Measurements from ENCODE around the gene PTGES. TPM values are rescaled to one million over a fixed set of nuclear protein-coding genes. Genes with fewer than 3 reads are reported as not detected.

Gene PTGES
- total and polyA plus RNA-seq, 9 of the 15 experiments (the other 6 are each of a cell fraction or from before 2014, with no cell fraction given) = 0.13 TPM; not detected in 8

DNA sequence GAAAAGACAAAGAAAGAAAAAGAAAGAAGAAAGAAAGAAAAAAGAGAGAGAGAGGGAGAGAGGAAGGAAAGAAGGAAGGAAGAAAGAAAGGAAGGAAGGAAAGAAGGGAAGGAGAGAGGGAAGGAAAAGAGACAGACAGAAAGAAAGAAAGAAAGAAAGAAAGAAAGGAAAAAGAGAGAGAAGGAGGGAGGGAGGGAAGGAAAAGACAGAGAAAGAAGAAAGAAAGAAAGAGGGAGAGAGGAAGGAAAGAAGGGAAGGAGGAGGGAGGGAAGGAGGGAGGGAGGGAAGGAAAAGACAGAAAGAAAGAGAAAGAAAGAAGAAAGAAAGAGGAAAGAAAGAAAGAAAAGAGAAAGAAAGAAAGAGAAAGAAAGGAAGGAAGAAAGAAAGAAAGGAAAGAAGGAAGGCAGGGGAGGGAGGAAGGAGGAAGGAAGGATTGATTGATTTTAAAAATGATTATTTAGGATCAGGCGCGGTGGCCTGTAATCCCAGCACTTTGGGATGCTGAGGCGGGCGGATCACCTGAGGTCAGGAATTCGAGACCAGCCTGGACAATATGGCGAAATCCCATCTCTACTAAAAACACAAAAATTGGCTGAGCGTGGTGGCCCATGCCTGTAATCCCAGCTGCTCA is 26.8 kb upstream of the PTGES start (continued):
- TF ChIP-seq SAFB (IDR thresholded peaks at IDR 0.05; ENCODE audit: borderline replicate concordance, low read depth, low read length) (no peak), ZNF311 (CRISPR knock-in tag; IDR thresholded peaks at IDR 0.05) (no peak), ZBTB26 (CRISPR knock-in tag; IDR thresholded peaks at IDR 0.05) (peak; percentile 94), THRAP3 (IDR thresholded peaks at IDR 0.05; ENCODE audit: borderline replicate concordance) (peak; percentile 70; the same call in 1 of the 2 replicates), ASH1L (IDR thresholded peaks at IDR 0.05; ENCODE audit: borderline replicate concordance, low read depth, partially characterized antibody) (peak; percentile 53), HINFP (tag; conservative IDR thresholded peaks at IDR 0.05; ENCODE audit: low read depth) (peak; percentile 72; the same call in 1 of the 2 replicates), CBX5 (IDR thresholded peaks at IDR 0.05; ENCODE audit: borderline replicate concordance, low read depth) (no peak), HLTF (IDR thresholded peaks at IDR 0.05) (peak; percentile 66), LARP7 (IDR thresholded peaks at IDR 0.05) (peak; percentile 70; the same call in 1 of the 2 replicates), POLR3G (IDR thresholded peaks at IDR 0.05; ENCODE audit: extremely low read depth, insufficient read length, insufficient replicate concordance) (no peak), MCM7 (IDR thresholded peaks at IDR 0.05) (0 out of 4 replicates have a peak, but pooled peaks of 1 of the 2 experiments have one; percentile 64), ZNF696 (CRISPR knock-in tag; conservative IDR thresholded peaks at IDR 0.05) (no peak), NKRF (IDR thresholded peaks at IDR 0.05; ENCODE audit: borderline replicate concordance) (peak; percentile 57), JUNB (CRISPR knock-in tag; conservative IDR thresholded peaks at IDR 0.05) (no peak), TRIM28 (IDR thresholded peaks at IDR 0.05) (no peak), CREM (IDR thresholded peaks at IDR 0.05; ENCODE audit: low read depth) (no peak), E2F8 (IDR thresholded peaks at IDR 0.05; ENCODE audit: low read depth, partially characterized antibody) (peak; percentile 20), TOE1 (IDR thresholded peaks at IDR 0.05; ENCODE audit: borderline replicate concordance) (0 out of 2 replicates have a peak, but pooled peaks have one; percentile 30), TOE1 (CRISPR knock-in tag; IDR thresholded peaks at IDR 0.05; ENCODE audit: borderline replicate concordance, low read depth) (no peak)
- TF ChIP-seq, protein P1, sequence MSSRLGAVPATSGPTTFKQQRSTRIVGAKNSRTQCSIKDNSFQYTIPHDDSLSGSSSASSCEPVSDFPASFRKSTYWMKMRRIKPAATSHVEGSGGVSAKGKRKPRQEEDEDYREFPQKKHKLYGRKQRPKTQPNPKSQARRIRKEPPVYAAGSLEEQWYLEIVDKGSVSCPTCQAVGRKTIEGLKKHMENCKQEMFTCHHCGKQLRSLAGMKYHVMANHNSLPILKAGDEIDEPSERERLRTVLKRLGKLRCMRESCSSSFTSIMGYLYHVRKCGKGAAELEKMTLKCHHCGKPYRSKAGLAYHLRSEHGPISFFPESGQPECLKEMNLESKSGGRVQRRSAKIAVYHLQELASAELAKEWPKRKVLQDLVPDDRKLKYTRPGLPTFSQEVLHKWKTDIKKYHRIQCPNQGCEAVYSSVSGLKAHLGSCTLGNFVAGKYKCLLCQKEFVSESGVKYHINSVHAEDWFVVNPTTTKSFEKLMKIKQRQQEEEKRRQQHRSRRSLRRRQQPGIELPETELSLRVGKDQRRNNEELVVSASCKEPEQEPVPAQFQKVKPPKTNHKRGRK (tag; IDR thresholded peaks at IDR 0.05) = peak; percentile 100
